ENCODE results near the gene FBXW10B.
"Not testable (repeated sequence)": the region's sequence is repeated elsewhere in the genome, so short reads cannot be mapped to it uniquely, and the experiment has no call there.

DNA sequence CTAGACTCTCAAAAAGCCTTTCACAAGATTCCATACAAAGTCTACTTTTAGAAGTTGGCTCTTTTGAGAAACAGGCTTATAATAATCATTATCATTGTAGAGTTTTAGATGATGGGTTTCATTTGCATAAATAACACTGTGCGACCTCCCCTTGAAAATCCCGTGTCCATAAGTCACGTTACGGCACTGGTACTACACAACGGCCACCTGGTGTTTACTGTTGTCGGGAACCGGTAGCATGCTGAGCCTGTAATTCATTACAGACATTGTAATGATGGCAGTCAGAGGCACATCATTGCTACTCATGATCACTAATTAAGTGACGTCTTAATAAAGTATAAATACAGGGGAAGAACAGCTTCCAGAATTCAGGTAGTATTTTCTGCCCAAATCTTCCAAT is 31.5 kb downstream of the FBXW10B start:
- TF ChIP-seq, protein P1, sequence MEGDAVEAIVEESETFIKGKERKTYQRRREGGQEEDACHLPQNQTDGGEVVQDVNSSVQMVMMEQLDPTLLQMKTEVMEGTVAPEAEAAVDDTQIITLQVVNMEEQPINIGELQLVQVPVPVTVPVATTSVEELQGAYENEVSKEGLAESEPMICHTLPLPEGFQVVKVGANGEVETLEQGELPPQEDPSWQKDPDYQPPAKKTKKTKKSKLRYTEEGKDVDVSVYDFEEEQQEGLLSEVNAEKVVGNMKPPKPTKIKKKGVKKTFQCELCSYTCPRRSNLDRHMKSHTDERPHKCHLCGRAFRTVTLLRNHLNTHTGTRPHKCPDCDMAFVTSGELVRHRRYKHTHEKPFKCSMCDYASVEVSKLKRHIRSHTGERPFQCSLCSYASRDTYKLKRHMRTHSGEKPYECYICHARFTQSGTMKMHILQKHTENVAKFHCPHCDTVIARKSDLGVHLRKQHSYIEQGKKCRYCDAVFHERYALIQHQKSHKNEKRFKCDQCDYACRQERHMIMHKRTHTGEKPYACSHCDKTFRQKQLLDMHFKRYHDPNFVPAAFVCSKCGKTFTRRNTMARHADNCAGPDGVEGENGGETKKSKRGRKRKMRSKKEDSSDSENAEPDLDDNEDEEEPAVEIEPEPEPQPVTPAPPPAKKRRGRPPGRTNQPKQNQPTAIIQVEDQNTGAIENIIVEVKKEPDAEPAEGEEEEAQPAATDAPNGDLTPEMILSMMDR (IDR thresholded peaks at IDR 0.05): not testable (repeated sequence)
- TF ChIP-seq POLR2A (IDR thresholded peaks at IDR 0.05): not testable (repeated sequence)

All from Peyer's patch (tissue), 4 donors.